Nephron progenitor cell (in vitro differentiated cells): ENCODE data around the gene TBL1Y.
"Not testable (repeated sequence)": the region's sequence is repeated elsewhere in the genome, so short reads cannot be mapped to it uniquely, and the experiment has no call there.

Experiments used
- DNase-seq: peaks from one replicate; pipeline ENCODE4 v3.0.0; 2021
- H3K27ac Mint-ChIP-seq: 2 replicates; pipeline ENCODE4 v1.8.0; 2021; ENCODE audit warnings: mild to moderate bottlenecking, moderate library complexity, mixed read lengths
- H3K27me3 Mint-ChIP-seq: 2 replicates; pipeline ENCODE4 v1.8.0; 2021; ENCODE audit warnings: mild to moderate bottlenecking, low read depth, mixed read lengths; ENCODE audit not compliant: poor library complexity
- H3K36me3 Mint-ChIP-seq: 2 replicates; pipeline ENCODE4 v1.8.0; 2021; ENCODE audit warnings: low read depth, mixed read lengths
- H3K4me1 Mint-ChIP-seq: 2 replicates; pipeline ENCODE4 v1.8.0; 2021; ENCODE audit warnings: mixed read lengths
- H3K4me3 Mint-ChIP-seq: 2 replicates; pipeline ENCODE4 v1.8.0; 2021; ENCODE audit warnings: mild to moderate bottlenecking, moderate library complexity, mixed read lengths
- H3K9me3 Mint-ChIP-seq: 2 replicates; pipeline ENCODE4 v1.8.0; 2021; ENCODE audit warnings: mild to moderate bottlenecking, moderate library complexity, mixed read lengths
- CTCF ChIP-seq: fragments of 200-600 bp; sonication (generic); IDR thresholded peaks from 2 replicates; pipeline ENCODE4 v1.5.0; 2021; ENCODE audit warnings: antibody characterized with exemption

Gene TBL1Y

GRCh38 chrY:6910372-6911252, at the start of gene TBL1Y:
Gene TBL1Y, plus strand, starts transcription at chrY:6910697. Its CDS starts 114,388 bp downstream, at chrY:7025085.
- no peak for TF ChIP-seq CTCF
- Mint-ChIP-seq H3K27me3 (no peaks in the 10 kb centered on the region), H3K4me1 (no peaks in the 10 kb centered on the region), H3K9me3 (no peaks in the 10 kb centered on the region), H3K36me3 (no peaks in the 10 kb centered on the region), H3K4me3 (no peak within 1 kb of the TSS), H3K27ac (no peak within 1 kb of the TSS)
- DNase-seq = no peak

GRCh38 chrY:6894496-6894895, 16.0 kb upstream of the TBL1Y start:
- Mint-ChIP-seq H3K4me3 (no peak overlapping the region), H3K9me3 (no peaks in the 10 kb centered on the region), H3K36me3 (no peaks in the 10 kb centered on the region), H3K27me3 (no peaks in the 10 kb centered on the region), H3K4me1 (no peaks in the 10 kb centered on the region), H3K27ac (no peak overlapping the region)
- DNase-seq = no peak
- no peak for TF ChIP-seq CTCF

- no peak for TF ChIP-seq CTCF
- H3K4me1 Mint-ChIP-seq = no peaks in the 10 kb centered on the region
- DNase-seq = no peak
- H3K27me3 Mint-ChIP-seq = no peaks in the 10 kb centered on the region
- H3K36me3 Mint-ChIP-seq = no peaks in the 10 kb centered on the region
- H3K4me3 Mint-ChIP-seq = no peak overlapping the region
- H3K9me3 Mint-ChIP-seq = no peaks in the 10 kb centered on the region
- no peak overlapping the region for H3K27ac Mint-ChIP-seq
These were observed 15.3 kb upstream of the TBL1Y start for GRCh38 chrY:6895236-6895635.

- not testable (repeated sequence) for H3K36me3 Mint-ChIP-seq, H3K4me1 Mint-ChIP-seq, DNase-seq, H3K27me3 Mint-ChIP-seq, H3K9me3 Mint-ChIP-seq, H3K4me3 Mint-ChIP-seq, H3K27ac Mint-ChIP-seq
These were observed 8.4 kb upstream of the TBL1Y start for GRCh38 chrY:6902116-6902515.

GRCh38 chrY:6907591-6907990, 2.9 kb upstream of the TBL1Y start:
- no peaks in the 10 kb centered on the region for H3K36me3 Mint-ChIP-seq
- DNase-seq = no peak
- H3K4me3 Mint-ChIP-seq = no peak overlapping the region
- no peaks in the 10 kb centered on the region for H3K9me3 Mint-ChIP-seq
- H3K4me1 Mint-ChIP-seq = no peaks in the 10 kb centered on the region
- no peak for TF ChIP-seq CTCF
- H3K27ac Mint-ChIP-seq = no peak overlapping the region
- H3K27me3 Mint-ChIP-seq = no peaks in the 10 kb centered on the region

- DNase-seq, H3K27ac Mint-ChIP-seq, H3K4me1 Mint-ChIP-seq, H3K36me3 Mint-ChIP-seq, H3K4me3 Mint-ChIP-seq, H3K27me3 Mint-ChIP-seq, H3K9me3 Mint-ChIP-seq: not testable (repeated sequence)
These were observed 2.5 kb upstream of the TBL1Y start for GRCh38 chrY:6908021-6908420.

GRCh38 chrY:6909118-6909521, 1.4 kb upstream of the TBL1Y start:
- H3K4me3 Mint-ChIP-seq = no peak overlapping the region
- H3K4me1 Mint-ChIP-seq = no peaks in the 10 kb centered on the region
- no peaks in the 10 kb centered on the region for H3K9me3 Mint-ChIP-seq
- H3K27ac Mint-ChIP-seq = no peak overlapping the region
- no peak for DNase-seq
- H3K36me3 Mint-ChIP-seq = no peaks in the 10 kb centered on the region
- TF ChIP-seq CTCF = no peak
- no peaks in the 10 kb centered on the region for H3K27me3 Mint-ChIP-seq
